RCC 7860 (cell line): ENCODE results near the gene SGPP2.
"Not testable (repeated sequence)": the region's sequence is repeated elsewhere in the genome, so short reads cannot be mapped to it uniquely, and the experiment has no call there.

Experiments used
- DNase-seq: peaks from one replicate; pipeline ENCODE4 v3.0.0-alpha.2; 2015; ENCODE audit warnings: low spot score
- FAIRE-seq: peaks from 2 replicates; lab custom pipeline; 2012; peaks lifted over from hg19 to GRCh38; lab: Jason Lieb, UNC

Gene SGPP2, protein sequence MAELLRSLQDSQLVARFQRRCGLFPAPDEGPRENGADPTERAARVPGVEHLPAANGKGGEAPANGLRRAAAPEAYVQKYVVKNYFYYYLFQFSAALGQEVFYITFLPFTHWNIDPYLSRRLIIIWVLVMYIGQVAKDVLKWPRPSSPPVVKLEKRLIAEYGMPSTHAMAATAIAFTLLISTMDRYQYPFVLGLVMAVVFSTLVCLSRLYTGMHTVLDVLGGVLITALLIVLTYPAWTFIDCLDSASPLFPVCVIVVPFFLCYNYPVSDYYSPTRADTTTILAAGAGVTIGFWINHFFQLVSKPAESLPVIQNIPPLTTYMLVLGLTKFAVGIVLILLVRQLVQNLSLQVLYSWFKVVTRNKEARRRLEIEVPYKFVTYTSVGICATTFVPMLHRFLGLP

DNA sequence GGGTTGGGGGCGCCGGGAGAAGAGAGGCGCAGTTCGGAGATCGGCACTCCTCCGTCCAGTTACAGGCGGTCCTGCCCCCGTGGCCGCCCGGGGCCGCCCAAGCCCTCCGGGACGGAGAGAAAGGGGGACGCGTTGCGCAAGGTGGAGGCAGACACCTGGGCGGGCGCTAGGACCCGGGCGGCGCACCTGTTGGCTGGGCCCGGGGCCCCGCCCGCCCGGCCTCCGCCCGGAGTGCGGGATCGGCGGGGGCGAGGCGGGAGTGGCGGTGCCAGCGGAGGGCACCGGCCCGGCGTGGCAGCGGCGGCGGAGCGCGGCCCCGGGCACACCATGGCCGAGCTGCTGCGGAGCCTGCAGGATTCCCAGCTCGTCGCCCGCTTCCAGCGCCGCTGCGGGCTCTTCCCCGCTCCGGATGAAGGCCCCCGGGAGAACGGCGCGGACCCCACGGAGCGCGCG lies at the start of gene SGPP2:
Gene SGPP2 (plus strand): TSS at position 268 of the 453 bp plus-strand sequence. CDS start 60 bp downstream, at position 328.
- DNase-seq (no peak), FAIRE-seq (no peak)

DNA sequence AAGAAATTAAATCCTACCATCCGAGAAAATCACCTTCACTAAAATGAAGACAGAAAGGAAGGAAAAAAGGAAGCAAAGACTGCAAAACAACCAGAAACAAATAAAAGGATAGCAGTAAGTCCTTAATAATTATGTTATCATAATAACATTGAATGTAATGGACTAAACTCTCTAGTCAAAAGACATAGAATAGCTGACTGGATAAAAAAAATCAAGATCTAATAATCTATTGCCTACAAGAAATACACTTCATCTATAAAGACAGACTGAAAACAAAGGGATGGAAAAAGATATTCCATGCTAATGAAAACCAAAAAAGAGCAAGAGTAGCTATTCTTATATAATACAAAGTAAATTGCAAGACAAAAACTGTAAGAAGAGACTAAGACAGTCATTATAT lies 48.5 kb upstream of the SGPP2 start:
- DNase-seq = no peak
- no peak for FAIRE-seq

DNA sequence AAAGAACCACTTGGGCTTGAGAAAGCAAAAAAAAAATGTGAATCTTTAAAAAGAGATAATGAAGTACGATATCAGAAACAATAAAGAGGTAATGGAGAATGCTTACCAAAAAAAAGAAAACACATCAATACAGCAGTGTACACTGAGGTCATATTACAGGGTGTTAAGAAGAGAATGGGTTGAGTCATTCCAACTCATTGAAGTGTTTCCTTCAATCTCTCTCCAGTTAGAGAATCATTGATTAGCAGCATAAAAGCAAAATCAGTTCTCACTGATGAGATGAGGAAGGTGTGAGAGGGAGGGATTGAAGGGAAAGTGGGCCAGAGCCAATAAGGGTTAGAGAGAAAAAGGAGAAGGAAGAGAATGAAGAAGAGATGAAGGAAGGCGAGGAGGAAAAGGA lies 43.9 kb upstream of the SGPP2 start:
- no peak for FAIRE-seq
- DNase-seq = no peak

DNA sequence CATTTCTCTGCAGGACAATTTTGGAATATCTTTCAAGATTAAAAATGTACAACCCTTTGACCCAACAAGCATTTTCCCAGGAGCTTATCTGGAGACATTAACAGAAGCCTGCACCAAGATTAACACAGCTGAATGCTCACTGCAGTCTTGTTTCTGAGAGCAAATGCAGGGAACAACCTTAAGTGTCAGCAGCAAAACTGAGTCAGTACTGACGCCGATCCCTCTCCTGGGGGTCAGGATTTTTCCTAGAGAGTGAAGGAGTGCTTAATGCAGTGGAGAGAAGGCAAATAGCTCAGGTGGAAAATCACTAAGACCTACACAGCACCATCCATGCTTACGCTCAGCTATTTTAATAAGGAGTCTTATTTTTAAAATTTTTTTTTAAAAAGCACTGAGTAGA lies 42.8 kb upstream of the SGPP2 start:
- FAIRE-seq = no peak
- DNase-seq = no peak

DNA sequence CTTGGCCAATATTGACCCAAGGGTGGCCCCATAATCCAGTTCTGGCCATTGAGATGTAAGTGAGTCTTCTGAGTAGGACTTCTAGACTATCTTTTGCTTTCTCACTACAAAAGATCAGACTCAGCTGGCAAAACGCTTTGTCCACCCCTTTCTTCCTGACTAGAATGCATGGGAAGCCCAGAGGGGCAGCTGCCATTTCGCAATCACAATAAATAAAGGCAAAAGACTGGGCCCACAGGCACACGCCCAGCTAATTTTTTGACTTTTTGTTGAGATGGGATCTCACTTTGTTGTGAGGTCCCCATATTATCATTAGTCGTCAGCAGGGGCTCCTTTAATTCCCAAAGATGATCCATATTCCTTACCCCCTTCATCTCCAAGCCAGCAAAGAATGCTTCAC lies 41.1 kb upstream of the SGPP2 start:
- DNase-seq = no peak
- FAIRE-seq = no peak

DNA sequence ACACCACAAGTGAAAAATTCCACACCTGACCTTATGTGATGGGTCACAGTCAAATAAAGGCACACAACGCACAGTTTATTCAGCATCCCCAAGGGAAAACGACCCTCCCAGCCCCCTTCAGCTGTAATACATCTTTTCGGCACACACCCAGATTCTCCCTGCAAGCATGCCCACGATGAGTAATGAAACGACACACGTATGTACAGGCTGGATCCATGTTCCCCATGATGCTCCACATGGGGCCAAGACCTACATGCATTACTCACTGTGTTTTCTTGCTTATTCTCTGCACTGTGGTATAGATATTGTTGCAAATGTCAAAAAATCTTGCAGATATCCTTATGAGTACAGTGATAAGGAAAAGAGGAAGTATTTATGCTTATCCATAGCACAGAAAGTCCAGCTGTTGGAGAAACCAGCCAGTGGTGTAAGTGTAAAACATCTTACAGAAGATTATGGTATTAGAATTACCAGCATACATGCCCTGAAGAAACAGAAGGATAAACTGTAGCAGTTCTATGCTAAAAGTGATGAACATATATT lies 32.5 kb upstream of the SGPP2 start:
- no peak for FAIRE-seq

DNA sequence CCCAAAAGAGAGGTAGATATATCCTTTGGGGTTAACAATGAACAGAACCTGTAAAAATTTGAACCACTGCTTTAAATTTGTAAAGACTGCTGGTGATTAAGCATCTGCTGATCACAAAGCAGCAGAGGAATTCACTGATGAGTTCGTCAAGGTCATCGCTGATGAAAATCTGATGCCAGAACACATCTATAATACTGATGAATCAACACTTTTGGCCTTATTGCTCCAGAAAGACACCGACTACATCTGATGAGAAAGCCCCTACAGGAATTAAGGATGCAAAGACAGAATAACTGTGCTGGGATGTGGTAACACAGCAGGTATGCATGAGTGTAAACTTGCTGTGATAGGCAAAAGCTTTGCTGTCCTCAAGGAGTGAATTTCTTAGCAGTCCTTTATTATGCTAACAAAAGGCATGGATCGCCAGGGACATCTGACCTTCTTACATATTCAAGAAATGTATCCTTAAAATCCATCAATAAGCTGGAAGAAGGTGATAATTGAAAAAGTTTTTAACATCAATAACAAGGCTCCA lies 30.5 kb upstream of the SGPP2 start:
- no peak for FAIRE-seq

More for the DNA sequence above, 32.5 kb upstream of the SGPP2 start:
- no peak for DNase-seq

DNA sequence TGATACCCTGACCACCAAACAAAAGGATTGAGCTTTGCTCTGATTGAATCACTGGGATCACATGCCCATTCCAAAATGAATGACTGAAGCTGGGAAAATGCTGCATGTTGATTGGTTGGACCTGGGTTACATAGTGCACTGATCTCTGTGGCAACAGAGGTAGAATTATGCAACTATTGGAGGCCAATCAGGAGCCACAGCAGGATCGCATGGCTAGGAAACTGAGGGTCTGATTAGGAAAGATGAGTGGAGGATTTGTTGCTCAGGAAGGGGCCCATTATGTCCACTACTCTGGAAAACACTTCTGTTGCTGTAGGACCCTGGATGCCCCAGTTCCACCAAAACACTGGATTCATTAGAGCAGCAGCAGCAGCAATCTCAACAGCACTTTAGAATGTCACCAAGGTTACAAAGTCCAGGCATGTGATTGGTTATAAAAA lies 25.9 kb upstream of the SGPP2 start:
- no peak for DNase-seq
- FAIRE-seq = no peak

More for the DNA sequence above, 30.5 kb upstream of the SGPP2 start:
- no peak for DNase-seq

DNA sequence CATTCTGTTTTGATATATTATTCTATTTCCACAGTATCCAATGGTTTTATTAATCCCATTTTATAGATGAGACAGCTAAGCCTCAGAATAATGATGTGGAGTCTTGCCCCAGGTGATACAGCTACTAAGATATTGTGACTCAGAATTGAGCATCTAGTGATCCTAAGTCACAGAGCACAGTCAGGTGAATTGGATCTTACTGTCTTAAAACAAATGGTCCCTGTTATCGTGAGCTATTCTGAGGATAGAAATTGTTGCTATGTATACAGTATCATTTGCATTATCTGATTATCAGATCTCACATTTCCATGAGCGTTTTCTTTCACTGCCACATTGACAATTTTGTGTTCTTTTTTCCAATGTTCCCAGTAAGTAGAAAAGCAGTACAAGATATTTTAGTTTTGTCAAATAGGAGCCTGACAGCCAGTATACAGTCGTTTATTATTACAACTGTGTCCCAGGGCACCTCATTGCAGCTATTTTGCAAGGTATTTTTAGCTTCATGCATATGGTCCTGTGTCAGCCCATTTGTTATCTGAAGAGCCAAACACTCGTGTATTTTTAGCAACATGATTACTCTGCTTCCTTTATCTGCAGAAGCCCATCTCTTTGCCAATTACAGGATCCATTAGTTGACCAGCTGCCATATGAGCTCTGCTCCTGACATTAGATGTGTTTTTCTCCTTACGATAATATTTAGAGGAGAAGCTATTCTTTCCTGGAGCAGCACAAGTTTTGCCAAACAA lies 25.1 kb upstream of the SGPP2 start:
- DNase-seq (no peak), FAIRE-seq (no peak)

DNA sequence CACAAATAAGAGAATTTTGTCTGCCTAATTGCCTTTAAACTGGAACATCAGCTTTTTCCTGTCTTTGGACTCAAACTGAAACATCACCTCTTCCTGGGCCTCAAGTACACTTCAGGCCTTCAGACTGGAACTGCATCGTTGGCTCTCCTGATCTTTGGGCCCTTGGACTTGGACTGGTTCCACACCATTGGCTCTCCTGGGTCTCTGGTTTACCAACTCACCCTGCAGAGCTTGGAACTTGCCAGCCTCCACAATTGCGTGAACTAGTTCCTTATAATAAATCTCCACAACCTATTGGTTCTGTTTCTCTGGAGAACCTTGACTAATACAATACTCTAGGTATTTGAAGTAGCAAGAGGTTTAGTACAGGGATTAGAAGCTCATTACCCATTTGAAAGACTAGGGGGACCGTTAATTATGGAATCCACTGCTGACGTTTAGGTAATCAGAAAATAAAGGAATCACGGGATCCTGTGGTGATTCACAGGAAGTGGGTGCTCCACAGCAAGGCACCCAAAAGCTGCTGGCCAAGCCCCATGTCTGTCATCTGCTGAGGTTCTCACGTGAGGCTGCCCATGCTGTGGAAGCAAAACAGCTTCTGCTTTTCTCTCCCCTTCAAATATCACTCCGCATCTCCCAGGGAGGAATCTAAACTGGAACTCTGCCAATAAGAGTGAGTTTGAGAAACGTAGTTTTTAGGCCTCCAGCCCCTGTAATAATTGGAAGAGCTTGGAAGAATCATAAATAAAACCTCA lies 20.0 kb upstream of the SGPP2 start:
- no peak for DNase-seq
- no peak for FAIRE-seq

DNA sequence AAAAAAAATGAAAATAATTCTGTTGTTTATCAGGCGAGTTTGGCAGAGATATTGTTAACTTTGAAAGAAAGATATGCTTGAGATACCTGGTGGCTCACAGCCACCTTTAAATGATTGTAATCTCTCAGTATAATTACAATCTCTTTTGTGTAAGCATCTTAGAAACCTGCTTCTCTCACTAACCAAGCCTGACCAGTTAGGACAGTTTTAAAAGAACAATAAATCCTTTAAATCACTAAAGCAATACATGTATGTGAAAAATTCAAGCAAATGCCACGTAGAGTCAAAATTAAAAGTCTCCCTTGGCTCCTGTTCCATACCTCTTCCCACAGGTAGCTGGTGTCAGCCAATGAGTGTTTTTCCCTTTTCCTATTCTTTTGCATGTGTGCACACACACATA lies 15.7 kb upstream of the SGPP2 start:
- DNase-seq (no peak), FAIRE-seq (no peak)

DNA sequence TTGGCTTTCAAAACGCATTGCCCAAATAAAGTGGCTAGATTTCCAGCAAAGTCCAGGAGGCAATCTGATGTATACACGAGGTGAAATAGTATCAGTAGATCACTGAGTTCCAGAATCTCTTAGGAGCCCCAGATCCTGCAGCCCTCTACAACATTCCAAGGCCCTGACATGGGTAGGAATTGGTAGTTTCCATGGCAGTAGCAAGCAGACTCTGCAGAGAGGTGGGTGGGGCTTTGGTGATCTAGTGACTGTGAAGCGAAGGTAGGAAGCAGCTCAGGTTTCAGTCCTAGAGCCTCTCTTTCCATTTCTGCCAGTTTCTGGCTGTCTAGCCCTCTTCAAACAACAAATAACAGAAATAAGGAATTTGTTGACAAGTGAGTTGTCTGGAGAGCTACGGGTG lies 13.8 kb upstream of the SGPP2 start:
- DNase-seq = no peak
- FAIRE-seq = no peak

DNA sequence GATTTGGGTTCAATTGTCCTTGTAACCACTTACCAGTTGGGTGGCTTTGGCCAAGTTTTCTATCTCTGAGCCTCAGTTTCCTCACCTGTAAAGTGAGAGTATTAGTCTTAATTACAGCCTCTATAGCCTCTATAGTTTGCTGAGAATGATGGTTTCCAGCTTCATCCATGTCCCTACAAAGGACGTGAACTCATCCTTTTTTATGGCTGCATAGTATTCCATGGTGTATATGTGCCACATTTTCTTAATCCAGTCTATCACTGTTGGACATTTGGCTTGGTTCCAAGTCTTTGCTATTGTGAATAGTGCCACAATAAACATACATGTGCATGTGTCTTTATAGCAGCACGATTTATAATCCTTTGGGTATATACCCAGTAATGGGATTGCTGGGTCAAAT lies 12.0 kb upstream of the SGPP2 start:
- not testable (repeated sequence) for FAIRE-seq, DNase-seq

DNA sequence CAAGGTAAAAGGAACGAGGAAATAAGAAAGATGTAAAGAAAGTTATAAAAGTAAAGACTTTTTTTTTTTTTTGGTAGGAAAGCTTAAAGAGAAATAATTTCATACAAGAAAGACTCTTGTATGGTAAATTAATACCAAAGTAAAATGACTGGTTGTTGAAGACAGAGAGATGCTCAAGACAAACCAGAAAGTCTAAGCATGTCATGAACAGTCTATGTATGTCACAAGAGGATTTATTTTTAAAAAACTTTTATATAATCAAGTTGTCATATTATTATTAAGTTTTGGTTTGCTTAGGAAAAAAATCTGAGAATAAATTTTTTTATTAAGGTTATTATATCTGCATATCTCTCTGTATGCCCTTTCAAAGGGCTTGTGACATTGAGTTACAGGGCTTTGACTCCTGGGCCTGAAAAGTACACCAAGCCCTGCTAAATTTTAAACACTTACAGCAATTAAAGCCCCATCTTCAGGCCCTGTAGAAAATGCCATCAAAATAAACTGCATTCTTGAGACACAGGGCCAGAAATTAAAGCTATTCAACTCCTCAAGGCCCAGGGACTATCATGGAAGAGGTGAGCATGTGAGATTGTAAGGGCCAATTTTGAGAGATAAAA lies 10.9 kb upstream of the SGPP2 start:
- DNase-seq (no peak), FAIRE-seq (no peak)

DNA sequence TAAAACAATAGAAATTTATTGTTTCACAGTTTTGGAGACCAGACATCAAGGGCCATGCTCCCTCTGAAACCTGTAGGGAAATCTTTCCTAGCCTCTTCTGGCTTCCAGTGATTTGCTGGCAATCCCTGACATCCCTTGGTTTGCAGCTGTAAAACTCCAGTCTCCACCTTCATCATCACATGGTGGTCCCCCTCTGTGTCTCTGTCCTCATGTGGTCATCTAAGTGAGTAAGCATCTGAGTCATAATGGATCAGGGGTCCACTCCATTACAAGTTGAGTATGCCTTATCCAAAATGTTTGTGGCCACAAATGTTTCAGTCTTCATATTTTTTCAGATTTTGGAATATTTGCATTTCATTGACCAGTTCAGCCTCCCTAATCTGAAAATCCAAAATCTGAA lies 5.6 kb upstream of the SGPP2 start:
- FAIRE-seq = no peak

DNA sequence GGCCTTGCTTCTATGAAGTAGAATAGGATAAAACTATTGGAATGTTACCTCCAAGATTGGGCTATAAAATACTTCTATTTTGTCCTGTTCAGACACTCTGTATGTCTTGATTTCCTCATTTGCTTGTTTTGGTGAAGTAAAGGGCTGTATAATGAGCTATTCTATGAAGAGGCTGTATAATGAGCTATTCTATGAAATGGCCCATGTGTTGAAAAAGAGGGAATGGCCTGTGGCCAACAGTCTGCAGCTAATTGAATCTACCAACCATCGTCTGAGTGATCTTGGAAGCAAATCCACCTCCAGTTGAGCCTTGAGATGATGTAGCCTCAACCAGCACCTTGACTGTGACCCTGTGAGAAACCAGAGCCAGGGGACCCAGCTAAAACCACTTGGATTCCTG lies 3.8 kb upstream of the SGPP2 start:
- FAIRE-seq (no peak), DNase-seq (no peak)

More for the DNA sequence above, 5.6 kb upstream of the SGPP2 start:
- no peak for DNase-seq

DNA sequence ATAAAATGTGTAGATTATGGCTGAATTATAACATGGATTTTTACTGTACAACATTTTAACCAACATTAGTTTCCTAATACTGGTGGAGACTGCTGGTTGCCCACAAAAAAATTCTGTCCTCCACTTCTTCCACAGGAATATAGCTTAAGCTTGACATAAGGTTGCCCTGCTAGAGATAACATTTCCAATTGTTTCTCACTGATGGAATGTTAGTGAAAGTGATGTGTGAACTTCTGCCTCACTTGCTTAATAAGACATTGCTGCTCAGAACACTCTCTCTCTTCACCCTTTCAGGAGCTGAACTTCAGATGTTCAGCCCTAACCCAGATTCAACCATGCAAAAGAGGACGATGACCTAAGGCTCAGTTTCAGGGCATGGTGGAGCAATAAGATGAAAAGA lies 2.7 kb upstream of the SGPP2 start:
- FAIRE-seq (no peak), DNase-seq (no peak)

DNA sequence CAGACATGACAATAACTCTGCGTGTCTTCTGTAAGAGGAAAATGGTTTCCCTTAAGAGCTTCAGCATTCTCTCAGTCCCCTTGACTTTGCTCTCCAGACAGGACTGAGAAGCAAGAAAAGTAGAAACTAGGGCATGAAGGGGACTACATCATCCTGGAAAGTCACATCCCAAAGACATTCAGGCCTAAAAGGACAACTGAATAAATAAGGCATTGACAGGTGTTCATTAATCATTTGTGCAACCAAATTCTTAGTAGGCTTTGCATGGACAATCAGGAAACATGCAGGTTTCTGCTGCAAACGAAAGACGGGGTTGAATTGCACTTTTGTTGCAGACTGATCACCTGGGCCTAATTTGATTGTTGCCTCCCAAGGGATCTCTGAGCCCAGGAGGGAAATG lies 1.2 kb upstream of the SGPP2 start:
- FAIRE-seq = no peak

DNA sequence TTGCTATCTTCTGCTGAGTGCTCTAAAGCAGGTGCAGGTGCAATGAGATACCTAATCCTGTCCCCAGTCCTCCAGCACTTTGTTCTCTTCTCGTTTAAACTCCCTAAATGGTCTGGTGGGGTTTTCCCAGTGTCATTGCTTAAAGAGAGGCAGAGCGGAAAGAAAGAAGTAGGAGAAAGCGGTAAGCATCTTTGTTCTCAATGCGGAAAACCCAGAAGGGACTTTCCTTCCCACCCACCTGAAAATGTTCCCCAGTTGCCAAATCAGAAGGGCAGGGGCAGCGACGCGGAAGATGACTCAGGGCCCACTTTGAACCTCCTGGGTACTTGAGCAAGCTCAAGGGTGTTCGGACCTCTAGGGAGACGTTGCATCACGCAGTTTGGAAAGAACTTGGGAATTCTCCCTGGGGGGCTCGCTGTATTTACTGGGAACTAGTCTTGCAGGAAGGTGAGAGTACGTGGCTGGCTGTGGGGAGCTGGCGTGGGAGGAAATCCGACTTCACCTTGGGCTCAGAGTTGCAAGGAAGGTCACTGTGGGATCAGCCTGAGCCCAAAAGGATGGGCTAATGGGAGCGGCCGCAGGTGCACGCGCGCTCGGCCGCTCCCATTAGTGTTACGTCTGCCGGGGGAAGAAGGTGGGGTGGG lies 589 bp upstream of the SGPP2 start:
- DNase-seq (no peak), FAIRE-seq (no peak)

More for the DNA sequence above, 1.2 kb upstream of the SGPP2 start:
- DNase-seq = no peak
